AML-193 (cell line): ENCODE results near the gene SLCO2A1.
"Not testable (repeated sequence)": the region's sequence is repeated elsewhere in the genome, so short reads cannot be mapped to it uniquely, and the experiment has no call there.

Source experiments
- DNase-seq, 2 experiments: peaks; one replicate each; lab custom pipeline; 2025; lab: John Stamatoyannopoulos, UW

Gene SLCO2A1

DNA sequence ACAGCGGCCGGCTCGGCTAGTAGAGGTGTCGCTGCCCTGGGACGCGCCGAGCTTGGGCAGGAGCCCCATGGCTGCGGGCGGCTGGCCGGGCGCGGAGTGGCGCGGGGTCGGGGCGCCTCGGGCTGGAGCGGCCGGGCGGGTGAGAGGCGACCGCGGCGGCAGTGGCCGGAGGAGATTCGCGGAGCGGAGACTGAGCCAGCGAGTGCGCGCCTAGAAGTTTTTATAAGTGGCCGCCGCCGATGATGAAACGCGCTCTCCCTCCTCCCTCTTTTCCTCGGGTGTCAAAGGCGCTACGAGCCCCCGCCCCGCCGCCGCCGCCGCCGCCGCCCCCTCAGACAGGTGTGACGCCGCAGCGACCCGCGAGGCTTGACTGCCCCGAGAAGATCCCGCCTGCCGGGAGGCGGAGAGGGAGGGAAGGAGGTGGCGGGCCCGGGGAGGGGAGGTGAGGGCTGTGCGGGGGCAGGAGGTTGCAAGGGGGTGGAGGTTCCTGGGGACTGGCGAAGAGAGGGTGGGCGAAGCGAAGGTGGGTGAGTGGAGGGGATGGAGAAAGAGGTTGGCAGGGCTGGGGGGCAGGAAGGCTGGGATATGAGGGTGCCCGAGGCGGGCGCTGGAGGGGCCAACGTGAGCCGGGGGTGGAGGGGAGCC lies at the start of gene SLCO2A1:
SLCO2A1 (minus strand) TSS at position 192 of the 645 bp plus-strand sequence; CDS start at position 69, 123 bp downstream.
- DNase-seq, result no peak

DNA sequence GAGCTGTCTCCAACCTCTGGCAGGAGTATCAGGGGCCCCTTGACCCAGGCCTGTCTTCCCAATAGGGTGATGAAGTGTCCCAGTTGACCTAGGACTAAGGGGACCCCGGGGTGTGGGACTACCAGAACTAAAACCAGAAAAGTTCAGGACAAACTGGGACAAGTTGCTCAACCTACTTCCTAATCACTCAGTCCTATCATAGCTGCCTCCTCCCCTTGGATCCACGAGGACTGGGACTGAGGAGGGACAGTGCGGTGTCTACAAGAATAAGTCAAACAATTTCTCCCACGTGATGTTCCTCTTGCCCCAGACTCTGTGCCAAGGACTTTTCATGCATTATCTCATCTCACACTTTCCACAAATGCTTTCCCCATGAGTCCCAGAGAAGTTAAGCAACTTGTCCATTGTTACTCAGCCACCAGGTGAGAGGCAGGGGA lies 49.4 kb upstream of the SLCO2A1 start:
- DNase-seq, result no peak

DNA sequence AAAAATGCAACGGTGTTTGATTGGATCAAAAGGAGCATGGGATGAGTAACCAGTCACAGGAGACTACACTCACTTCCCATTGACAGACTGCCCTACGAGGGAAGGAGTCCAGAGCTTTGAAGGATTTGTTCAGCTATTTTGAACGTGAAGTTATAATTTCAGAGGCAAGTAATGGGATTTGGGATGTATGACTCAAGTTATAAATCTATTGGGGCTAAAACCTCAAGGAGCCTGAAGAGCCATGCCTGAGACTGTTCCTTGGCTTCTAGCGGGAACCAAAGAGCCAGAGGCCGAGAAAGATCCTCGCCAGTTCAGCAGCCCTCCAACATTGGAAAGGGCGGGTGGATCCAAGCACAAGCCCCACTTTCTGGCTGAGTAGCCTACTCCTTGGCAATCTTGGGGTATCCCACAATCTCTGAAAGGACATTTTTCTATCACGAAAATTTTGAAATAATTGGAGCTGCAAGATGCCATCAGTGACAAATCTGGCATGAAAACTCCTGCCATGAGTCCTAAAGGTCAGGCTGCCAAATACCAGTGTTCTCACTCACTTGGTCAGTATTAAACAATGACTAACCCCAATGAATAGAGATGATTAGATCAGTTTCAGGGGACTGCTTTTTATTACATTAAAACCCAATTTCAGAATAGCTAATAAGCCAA lies 48.6 kb upstream of the SLCO2A1 start:
- DNase-seq, result no peak

DNA sequence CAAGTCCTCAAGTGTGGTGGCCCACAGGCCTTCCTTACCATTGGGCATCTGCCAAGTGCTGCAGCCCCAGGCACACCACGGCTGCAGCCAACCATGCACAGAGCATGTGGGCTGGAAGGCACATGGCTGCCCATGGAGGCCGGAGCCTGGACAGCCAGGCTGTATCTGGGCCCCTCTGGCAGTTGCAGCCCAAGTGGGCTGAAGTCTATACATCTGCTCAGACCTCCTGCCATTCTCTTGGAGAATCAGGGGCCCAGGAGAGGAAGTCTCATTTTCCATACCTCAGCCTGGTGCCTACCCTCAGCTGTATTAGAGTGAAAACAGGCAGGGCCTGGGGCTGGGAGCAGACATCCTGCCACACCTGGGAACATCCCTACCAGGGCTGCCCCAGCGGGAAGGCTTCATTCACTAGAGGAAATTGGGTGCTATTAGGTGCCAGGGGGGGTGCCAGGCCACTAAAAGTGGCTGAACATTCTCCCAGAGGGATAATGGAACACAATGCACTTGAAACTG lies 48.0 kb upstream of the SLCO2A1 start:
- DNase-seq, result no peak

DNA sequence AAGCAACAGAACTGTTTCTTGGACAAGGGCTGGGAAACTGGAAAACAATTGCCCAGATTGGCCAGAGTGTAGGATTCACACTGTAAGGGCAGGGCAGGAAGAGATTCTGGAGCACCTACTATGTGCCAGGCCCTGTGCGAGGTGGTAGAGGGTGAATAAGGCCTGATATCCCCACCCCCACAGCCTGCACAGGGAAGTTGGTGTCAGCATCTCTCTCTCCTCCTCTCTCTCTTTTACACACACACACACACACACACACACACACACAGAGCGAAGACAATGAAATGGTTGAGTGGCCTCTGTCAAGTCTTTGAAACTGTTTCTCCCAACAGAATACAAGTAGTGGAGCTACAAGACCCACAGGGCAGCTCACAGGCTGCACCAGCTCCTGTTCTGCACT lies 47.1 kb upstream of the SLCO2A1 start:
- DNase-seq, result no peak

DNA sequence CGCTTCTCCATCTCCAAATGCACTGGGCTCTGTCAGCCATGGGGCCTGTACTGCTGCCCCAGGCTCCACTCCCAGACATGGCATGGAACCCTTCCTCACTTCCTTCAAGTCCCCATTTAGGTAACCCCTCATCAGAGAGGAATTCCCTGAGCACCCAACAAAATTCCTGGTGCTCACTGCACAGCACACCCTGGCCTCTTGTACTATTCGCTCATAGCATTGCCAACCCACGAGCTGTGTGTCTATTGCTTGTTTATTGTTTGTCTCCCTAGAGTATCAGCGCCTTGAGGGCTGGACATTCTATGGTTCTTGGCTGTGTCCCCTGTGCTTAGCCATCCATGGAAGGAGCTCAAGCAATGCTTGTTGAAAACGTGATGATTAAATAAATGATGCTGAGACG lies 46.1 kb upstream of the SLCO2A1 start:
- no peak for DNase-seq

DNA sequence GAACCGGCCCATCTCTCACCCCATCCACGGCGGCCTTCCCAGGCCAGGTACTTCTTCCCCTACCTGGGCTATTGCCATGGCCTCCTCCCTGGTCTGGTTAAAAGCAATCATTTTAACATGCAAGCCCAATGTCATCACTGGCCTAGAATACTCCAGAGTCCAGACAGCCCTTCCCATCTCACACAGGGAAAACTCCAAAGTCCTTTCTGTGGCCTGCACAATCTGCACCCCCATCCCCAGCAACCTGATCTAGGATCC lies 45.8 kb upstream of the SLCO2A1 start:
- no peak for DNase-seq

DNA sequence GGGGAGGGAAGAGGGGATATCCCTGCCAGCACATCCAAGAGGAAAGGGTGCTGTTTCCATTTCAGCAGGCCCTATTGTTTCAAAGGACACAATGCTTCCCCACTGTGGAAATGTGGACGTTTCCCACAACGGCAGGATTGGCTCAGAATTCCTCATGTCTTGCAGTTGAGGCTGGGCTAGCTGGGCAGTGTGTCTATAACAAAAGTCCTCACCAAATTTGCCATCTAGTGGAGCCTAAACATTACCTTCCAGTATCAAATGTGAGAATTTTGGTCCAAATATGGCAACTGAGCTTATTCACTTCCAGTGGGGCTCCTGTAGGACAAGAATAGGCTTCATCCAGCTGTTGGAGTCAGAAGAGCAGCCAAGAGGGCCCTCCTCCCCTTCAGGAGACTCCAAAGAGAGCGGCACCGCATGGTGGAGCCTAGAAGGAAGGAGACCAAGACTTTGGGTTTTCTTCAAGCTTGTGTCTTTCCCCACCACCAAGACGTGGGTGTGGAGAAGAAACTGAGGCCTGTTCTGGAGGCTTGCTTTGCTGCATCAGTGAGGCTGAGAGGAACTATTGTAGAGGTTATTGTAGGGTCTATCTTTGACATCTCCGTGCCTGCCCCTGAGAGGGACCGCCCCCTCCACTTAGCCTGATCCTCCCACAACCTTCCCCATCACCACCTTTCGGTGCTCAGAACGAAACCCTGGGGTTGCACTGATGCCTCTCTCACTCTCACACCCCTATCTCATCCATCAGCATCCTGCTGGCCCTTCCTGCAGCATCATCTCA lies 45.3 kb upstream of the SLCO2A1 start:
- DNase-seq, result no peak

DNA sequence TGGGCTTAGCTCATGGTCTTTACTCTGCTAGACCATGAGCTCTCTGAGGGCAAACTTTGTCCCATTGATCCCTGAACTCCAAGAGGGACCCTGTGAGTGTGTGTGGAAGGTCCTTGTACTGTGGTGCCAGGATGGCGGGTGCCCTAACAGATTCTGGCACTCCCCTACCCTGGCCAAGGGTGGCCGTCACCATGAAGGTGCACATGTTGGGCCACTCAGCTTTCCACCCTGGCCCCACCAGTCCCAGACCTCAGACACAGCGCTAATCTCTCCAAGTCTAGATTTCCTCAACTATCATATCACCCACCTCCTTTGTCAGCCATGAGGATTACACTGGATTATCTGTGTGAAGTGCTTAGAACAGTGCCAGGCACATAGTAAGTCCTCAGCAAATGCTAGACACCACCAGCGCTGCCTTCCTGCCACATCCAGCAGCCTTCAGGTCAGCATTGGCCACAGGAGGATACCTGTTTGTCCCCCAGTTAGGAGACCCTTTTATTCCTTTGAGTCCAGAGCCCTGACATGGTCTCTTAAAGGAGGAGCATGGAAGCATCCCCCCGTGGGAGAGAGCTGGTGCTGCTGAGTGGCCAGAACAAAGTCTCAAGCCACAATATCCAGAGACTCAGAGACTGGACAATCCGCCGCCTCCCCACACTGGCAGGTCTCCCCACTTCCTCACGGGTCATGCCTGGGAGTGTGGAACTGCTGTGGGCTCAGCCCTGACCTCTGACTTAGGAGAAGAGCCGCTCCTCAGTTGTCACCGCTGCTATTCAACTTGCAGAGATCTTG lies 44.5 kb upstream of the SLCO2A1 start:
- DNase-seq, result no peak

DNA sequence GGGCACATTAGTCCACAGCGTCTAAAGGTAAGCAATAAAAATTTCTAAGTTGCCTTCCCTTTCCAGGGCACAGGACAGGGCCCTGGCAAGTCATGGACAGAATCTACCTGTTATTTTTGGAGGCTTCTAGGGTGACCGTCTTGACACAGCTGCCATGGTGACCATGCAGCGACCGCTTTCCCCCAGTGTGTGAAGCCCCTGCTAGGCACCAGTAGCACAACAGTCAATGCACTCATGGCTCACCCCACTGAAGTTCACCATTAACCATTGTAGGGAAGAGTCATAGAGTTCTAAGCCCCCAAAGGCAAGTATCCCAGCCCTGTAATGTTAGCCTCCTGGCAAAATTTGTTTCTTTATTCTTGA lies 43.8 kb upstream of the SLCO2A1 start:
- no peak for DNase-seq

DNA sequence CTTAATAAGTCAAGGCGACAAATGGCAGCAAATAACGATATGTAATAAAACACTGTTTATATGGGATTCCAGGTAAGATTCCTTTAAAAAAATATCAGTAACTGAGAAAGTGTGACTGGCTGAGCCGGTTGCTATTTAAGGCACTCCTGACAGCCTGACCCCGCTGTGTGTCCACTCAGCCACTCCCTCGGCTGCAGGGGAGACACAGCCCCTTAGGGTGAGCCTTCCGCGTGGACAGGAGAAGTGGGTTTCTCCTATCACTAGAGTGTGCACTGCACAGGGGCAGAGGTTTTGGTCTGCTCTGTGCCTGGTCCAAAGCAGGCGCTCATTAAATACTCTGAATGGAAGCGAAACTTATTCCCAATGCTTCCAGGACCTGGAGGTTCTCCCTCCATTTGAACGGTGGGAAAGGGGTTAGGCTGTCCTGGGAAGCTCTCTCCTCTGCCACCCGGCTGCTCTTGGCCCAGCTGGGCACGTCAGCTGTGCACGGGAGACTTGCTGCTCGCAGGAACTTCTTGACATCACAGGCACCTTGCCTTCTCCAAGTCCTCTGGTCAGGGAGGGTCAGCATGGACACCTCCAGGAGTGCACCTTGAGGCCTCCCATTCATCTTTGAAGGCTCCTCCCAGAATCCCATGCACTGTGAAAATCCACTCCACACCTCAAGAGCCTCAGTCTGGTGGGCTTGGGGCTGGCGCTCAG lies 43.3 kb upstream of the SLCO2A1 start:
- DNase-seq, result no peak

DNA sequence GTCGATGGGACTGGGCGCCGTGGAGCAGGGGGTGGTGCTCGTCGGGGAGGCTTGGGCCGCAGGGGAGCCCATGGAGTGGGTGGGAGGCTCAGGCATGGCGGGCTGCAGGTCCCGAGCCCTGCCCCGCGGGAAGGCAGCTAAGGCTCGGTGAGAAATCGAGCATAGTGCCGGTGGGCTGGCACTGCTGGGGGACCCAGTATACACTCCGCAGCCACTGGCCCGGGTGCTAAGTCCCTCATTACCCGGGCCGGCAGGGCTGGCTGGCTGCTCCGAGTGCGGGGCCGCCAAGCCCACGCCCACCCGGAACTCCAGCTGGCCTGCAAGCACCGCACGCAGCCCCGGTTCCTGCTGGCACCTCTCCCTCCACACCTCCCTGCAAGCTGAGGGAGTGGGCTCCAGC lies 40.6 kb upstream of the SLCO2A1 start:
- DNase-seq, result not testable (repeated sequence)

DNA sequence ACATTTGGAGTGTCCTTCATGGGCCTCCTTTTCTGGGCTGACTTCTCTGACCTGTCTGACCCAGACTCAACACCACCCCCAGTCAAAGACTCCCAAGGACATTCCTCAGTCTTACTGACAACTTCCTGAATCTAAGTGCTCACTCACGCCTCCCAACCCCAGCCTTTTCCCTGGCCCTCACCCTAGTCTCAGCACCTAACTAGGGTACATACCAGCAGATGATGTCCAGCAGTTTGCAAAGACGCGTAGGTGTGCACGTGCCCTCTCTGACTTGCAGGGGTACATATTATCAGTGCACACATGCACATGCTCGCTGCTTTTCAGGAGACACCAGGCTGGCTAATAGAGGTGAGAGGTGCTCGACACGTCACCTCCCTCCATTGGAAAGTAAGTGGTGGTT lies 38.7 kb upstream of the SLCO2A1 start:
- DNase-seq, result no peak

DNA sequence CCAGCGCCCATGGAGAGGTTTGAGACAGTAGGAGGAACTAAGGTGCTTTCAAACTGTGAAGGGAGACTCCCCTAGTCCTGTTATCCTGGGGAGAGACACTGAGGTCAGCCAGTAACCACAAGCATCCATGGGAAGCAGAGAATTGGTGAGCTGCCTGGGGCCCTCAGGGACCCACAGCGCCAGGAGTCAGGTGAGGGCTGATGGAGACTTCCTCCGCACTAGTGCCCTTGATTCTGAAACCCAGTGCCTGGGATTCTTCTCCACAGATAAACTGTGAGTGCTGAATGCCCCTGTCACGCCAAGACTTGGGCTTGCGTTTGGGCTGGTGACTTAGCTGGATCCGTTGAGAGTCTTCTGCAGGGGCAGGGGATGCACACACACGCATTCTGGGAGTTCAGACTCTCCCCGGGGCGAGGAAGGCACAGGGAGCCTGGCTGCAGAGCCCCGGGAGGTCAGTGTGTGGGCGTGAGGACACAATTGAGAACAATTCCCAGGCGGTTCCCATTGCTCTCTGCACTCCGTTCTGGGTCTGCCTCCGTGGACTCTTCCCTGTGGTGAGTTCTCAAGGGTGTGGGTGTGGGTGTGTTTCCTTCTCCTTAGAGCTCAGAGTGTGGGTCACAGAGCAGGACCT lies 37.9 kb upstream of the SLCO2A1 start:
- no peak for DNase-seq

DNA sequence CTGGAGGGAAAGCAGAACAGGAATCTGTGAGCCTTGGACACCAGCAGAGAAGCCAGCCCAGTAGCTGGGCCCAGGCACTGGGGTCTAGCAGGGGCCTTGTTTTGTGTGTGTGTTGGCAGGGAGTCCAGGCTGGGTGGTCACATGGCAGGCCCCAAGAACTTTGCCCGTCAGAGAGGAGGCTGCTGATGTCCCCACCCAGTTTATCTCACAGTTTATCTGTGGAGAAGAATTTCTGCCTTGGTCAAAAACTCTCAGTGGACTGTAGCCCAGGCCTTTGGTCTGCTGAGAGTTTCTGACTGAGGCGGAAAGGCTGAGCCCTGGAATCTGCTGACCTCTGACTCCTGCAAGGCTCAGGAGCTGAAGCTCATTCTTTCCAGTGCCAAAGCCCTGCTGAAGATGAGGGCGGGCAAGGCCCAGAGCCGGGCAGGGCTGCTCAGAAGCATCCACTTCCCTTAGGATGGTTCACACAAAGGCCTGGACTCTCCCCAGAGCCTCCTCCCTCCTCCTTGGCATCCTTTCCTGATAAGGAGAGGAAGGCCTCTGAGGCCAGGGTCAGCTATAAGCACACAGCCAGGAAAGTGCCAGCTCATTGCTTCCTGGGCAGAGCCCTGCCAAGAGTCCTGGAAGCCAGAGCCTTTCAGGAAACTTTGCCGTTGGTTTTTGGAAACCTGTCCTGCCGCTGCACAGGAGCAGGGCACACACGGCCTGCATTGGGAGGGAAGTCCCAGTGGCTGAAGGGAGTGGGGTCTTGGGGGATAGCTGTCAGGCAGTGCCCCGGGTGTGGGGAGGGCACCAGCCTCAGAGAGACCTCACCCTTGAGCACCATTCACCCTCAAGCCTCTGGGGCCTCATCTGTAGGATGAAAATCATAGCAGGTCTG lies 37.2 kb upstream of the SLCO2A1 start:
- no peak for DNase-seq

DNA sequence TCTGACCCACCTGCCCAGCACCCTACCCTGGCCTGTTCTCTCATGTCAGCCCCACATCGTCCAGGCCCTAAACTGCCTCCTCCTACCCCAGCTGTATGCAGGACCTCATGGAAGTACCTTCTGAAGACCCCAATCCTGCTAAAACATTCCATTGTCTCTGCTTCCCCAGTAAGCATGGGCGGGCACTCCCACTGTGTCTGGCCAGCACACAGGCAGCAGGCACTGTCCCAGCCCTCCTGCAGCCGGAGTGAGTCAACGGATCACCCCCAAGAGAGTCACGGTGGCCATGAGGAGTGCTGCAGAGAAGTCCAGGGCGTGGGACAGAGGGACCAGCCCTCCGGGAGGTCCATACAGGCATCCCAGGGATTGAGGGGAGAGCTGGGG lies 36.4 kb upstream of the SLCO2A1 start:
- DNase-seq, result no peak

DNA sequence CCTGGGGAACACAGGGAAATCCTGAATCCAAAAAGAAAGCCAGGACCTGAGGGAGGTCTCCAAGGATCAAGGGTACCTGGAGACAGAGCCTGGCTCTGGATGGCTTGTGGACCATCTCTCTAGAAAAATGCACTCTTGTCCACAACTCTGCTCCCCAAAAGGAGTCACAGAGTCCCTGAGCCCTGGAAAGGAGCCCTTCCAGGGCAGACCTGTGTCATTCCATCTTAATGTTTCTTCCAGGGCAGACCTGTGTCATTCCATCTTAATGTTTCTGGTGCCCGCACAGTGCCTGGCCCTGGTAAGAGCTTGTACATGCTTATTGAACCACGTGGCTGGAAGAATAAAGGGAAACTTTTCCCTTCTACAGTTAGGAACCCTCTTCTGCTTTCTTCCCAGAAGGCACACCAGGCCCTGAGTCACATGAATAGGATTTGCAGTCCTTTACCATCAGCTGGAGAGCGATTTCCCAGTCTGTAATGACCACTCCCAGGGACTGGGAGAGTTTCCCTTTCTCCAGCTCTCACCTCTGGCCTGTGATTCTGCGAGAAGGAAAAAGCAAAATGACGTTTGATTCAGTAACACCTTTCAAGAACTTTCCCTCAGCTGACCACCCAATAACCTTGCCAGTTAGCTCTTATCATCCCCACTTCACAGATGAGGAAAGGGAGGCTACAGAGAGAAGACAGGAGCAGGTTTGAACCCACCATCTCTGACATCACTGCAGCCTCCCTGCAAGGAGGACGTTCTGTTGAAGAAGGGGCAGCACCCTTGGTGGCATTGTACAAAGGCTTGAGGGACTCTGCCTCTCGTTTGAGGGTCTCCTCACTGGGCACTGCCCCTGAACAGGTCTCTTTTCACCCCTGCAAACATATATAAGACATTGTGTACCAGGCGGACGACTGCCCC lies 35.8 kb upstream of the SLCO2A1 start:
- DNase-seq, result no peak

DNA sequence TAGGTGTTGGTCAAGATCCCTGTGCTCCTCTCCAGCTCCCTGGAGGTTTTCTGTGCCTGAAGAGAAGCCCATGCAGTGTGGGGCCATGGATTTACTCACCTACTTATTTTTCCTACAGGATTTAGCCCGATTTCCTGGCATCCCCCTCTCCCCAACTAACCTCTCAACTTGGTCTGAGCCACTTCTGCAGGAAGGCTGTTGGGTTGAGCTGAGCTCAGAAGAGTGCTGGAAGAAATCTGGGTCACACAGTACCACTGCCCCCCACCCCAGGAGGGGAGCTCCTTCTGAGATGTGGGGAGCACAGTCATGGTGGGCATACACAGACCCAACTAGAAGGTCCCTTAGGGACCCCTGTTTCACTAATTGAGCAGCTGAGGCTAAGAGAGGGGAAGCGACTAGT lies 34.4 kb upstream of the SLCO2A1 start:
- no peak for DNase-seq

DNA sequence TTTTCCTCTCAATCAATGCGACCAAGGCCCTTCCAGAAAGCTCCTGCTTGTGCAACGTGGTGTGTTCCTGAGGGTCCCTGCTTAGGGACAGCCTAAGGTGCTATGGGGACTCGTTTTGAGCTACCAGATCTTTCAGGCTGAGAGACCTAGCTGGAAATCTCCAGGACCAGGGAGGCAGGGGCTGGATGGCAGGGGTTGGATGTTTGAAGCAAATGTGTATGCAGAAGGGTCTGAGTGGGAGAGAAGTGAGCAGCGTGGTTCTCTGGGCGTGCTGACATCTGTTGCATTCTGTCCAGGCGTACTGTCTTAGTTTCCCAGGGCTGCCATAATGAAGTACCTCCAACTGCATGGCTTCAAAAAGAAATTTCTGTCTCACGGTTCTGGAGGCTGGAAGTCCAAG lies 31.7 kb upstream of the SLCO2A1 start:
- DNase-seq, result no peak
